Measurements from ENCODE around the gene LUZP2.

LUZP2 gene

DNA sequence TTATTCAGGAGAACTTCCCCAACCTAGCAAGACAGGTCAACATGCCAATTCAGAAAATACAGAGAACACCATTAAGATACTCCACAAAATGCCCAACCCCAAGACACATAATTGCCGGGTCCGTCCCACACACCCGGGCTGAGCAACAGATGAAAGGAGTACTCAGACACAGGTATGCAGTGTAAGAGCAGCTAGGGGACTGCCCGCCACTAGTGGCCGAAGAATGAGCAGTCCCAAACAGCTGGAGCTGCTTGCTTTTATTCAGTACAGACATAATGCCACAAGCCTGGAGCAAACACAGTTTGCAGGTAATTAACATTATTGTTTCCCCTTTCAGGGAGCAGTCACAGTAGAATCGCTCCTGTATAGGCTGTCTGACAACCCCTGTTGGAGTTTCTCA lies 364.6 kb downstream of the LUZP2 start:
- Histone ChIP-seq H3K4me2 (ENCODE audit: low read depth, low read length, poor library complexity, severe bottlenecking) (no peak overlapping the region), H4K20me1 (ENCODE audit: low read depth, low read length) (no peaks in the 10 kb centered on the region), H3K27me3 (ENCODE audit: low read length) (no peaks in the 10 kb centered on the region), H3K9me3 (ENCODE audit: insufficient read depth, low read length) (peaks cover 20% of the 10 kb centered on the region; the same call in 1 of the 2 replicates), H3K9me2 (replicated peaks; ENCODE audit: insufficient read depth, low read length) (no peaks in the 10 kb centered on the region), H3K27ac (ENCODE audit: low read depth, low read length) (no peak overlapping the region), H3K4me3 (ENCODE audit: insufficient read depth, low read length, poor library complexity, severe bottlenecking) (no peak overlapping the region), H3F3A (ENCODE audit: insufficient read depth) (no peaks in the 10 kb centered on the region), H2AFZ (ENCODE audit: low read depth, low read length, severe bottlenecking) (no peak overlapping the region), H3K9ac (ENCODE audit: low read length) (no peak overlapping the region), H3K79me2 (ENCODE audit: insufficient read depth, low read length) (no peaks in the 10 kb centered on the region), H3K36me3 (ENCODE audit: low read length) (no peaks in the 10 kb centered on the region)
- no peak for TF ChIP-seq CTCF (IDR thresholded peaks at IDR 0.05; ENCODE audit: insufficient read depth, low read length, poor library complexity, severe bottlenecking)
- no peak for TF ChIP-seq EZH2phosphoT487 (conservative IDR thresholded peaks at IDR 0.05; ENCODE audit: low read length)

DNA sequence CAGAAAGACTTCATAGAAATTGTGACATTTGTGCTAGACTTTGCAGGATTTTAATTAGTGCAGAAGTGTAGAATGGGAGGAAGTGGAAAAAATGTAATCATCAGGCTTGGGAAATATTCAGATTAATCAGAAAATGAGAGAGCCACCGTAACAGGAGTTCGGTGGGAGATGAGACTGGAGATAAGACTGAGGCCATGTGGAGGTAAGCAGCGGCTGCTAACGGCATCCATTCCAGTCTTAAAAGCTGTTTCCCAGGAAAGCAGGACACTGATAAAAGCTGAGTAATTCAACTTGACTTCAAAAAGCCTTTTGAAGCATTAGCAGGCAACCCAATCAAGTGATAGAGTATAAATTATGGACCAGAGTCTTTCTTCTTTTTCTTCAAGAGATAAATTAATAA lies 369.9 kb downstream of the LUZP2 start:
- TF ChIP-seq EZH2phosphoT487 (conservative IDR thresholded peaks at IDR 0.05; ENCODE audit: low read length) (no peak), CTCF (IDR thresholded peaks at IDR 0.05; ENCODE audit: insufficient read depth, low read length, poor library complexity, severe bottlenecking) (no peak)
- Histone ChIP-seq H3K27ac (ENCODE audit: low read depth, low read length) (no peak overlapping the region), H3F3A (ENCODE audit: insufficient read depth) (no peaks in the 10 kb centered on the region)

GRCh38 chr11:24870048-24870447 lies 373.2 kb downstream of the LUZP2 start:
- no peaks in the 10 kb centered on the region for H3K79me2 ChIP-seq (ENCODE audit: insufficient read depth, low read length)
- no peaks in the 10 kb centered on the region for H3K27me3 ChIP-seq (ENCODE audit: low read length)
- H3K4me3 ChIP-seq (ENCODE audit: insufficient read depth, low read length, poor library complexity, severe bottlenecking), result no peak overlapping the region
- H3K9ac ChIP-seq (ENCODE audit: low read length), result no peak overlapping the region
- no peak overlapping the region for H2AFZ ChIP-seq (ENCODE audit: low read depth, low read length, severe bottlenecking)
- no peaks in the 10 kb centered on the region for H3F3A ChIP-seq (ENCODE audit: insufficient read depth)
- TF ChIP-seq CTCF (IDR thresholded peaks at IDR 0.05; ENCODE audit: insufficient read depth, low read length, poor library complexity, severe bottlenecking) (no peak), EZH2phosphoT487 (conservative IDR thresholded peaks at IDR 0.05; ENCODE audit: low read length) (no peak)
- H4K20me1 ChIP-seq (ENCODE audit: low read depth, low read length), result no peaks in the 10 kb centered on the region
- H3K4me2 ChIP-seq (ENCODE audit: low read depth, low read length, poor library complexity, severe bottlenecking), result no peak overlapping the region
- no peak overlapping the region for H3K27ac ChIP-seq (ENCODE audit: low read depth, low read length)
- no peaks in the 10 kb centered on the region for H3K9me2 ChIP-seq (replicated peaks; ENCODE audit: insufficient read depth, low read length)
- H3K9me3 ChIP-seq (ENCODE audit: insufficient read depth, low read length), result no peaks in the 10 kb centered on the region
- no peaks in the 10 kb centered on the region for H3K36me3 ChIP-seq (ENCODE audit: low read length)

More for the DNA sequence above, 369.9 kb downstream of the LUZP2 start:
- H3K4me2 ChIP-seq (ENCODE audit: low read depth, low read length, poor library complexity, severe bottlenecking), result no peak overlapping the region
- no peaks in the 10 kb centered on the region for H3K27me3 ChIP-seq (ENCODE audit: low read length)
- no peak overlapping the region for H3K9ac ChIP-seq (ENCODE audit: low read length)
- H3K36me3 ChIP-seq (ENCODE audit: low read length), result no peaks in the 10 kb centered on the region
- H3K9me3 ChIP-seq (ENCODE audit: insufficient read depth, low read length), result peaks cover 8% of the 10 kb centered on the region; the same call in 1 of the 2 replicates
- H4K20me1 ChIP-seq (ENCODE audit: low read depth, low read length), result no peaks in the 10 kb centered on the region
- H2AFZ ChIP-seq (ENCODE audit: low read depth, low read length, severe bottlenecking), result no peak overlapping the region
- no peaks in the 10 kb centered on the region for H3K79me2 ChIP-seq (ENCODE audit: insufficient read depth, low read length)
- no peaks in the 10 kb centered on the region for H3K9me2 ChIP-seq (replicated peaks; ENCODE audit: insufficient read depth, low read length)
- no peak overlapping the region for H3K4me3 ChIP-seq (ENCODE audit: insufficient read depth, low read length, poor library complexity, severe bottlenecking)
